Globus pallidus (tissue), 1 donor: ENCODE measurements around the gene KCNMA1.
"Not testable (repeated sequence)": the region's sequence is repeated elsewhere in the genome, so short reads cannot be mapped to it uniquely, and the experiment has no call there.

Experiments used
- DNase-seq: peaks from one replicate; pipeline ENCODE4 v3.0.0-alpha.2; 2015; ENCODE audit warnings: low spot score

KCNMA1 gene

GRCh38 chr10:77637532-77638320 lies at the start of gene KCNMA1:
KCNMA1 (minus strand) TSS chr10:77637808.
- DNase-seq, result no peak

GRCh38 chr10:77686650-77687417 lies 49.2 kb upstream of the KCNMA1 start:
- no peak for DNase-seq

- no peak for DNase-seq
These were observed 48.5 kb upstream of the KCNMA1 start for GRCh38 chr10:77686096-77686495.

- no peak for DNase-seq
These were observed 47.8 kb upstream of the KCNMA1 start for GRCh38 chr10:77685432-77685831.

DNA sequence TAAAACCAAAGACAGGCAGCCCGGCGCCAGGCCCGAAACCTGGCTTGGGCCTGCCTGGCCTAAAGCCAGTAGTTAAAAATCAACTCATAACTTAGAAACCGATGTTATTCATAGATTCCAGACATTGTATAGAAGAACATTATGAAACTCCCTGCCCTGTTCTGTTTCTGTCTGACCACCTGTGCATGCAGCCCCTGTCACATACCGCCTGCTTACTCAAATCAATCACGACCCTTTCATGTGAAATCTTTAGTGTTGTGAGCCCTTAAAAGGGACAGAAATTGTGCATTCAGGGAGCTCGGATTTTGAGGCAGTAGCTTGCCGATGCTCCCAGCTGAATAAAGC lies 45.5 kb upstream of the KCNMA1 start:
- DNase-seq, result not testable (repeated sequence)

DNA sequence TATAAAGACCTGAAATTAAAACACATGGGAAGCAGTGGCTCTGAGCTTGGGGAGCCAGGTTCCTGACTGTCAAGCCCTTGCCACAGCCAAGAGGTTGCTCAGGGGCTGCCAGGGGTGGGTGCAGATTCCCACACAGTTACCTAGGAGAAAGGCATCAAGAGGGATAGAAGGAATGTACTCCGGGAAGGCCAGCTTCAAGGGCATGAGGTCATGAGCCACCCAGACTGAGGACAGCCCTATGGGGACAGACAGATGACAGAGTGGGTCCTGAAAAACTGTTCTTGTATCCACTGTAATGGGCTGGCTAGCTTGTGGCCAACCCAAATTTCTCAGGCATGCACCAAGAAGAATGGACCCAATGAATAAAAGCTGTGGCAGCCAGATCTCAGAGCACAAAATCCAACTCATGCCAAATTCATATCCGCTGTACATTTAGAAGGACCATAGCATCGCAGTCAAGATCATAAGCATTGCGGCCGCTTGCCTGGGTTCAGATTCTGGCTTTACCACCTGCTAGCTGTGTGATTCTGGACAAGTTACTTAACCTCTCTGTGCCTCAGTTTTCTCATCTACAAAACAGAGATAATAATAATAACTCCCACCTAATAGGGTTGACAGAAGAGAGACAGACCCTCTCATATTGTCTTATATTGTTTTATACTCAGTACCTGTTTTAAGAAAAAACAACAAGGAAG lies 44.9 kb upstream of the KCNMA1 start:
- DNase-seq, result no peak

DNA sequence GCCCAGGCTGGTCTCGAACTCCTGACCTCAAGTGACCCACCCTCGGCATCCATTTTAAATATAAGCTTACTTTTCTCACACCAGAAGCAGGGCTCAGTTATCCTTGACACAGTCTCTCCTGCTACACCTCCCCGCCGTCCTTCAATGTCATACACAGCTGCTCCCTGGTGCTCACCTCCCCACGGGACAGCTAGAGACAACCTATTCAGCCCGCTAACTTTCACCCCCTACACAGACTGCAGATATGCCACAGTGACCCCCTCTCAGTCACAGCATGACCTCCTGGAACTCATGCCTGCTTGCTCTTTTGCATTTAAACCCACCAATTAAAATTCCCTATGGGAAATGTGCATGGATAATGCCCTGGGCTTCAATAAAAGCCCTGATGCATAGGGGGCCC lies 44.2 kb upstream of the KCNMA1 start:
- no peak for DNase-seq

DNA sequence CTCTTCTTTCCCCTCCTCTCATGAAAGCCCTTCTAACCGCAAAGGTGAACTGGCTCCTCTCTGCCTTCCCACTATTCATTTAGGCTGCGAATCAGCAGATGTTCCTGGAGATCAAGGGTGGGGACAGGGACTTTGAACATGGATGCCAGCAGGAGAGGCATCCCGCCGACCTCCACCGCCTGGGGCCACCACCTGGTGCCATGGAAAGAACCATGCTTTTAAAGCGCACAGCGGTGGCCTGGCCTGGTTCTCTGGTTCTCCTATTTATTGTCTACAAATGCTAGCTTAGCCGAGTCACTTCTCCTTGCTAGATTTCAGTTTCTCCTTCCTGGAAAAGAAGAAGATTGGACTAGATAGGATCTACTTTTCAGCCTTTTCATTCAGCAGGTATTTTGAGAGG lies 43.2 kb upstream of the KCNMA1 start:
- no peak for DNase-seq

DNA sequence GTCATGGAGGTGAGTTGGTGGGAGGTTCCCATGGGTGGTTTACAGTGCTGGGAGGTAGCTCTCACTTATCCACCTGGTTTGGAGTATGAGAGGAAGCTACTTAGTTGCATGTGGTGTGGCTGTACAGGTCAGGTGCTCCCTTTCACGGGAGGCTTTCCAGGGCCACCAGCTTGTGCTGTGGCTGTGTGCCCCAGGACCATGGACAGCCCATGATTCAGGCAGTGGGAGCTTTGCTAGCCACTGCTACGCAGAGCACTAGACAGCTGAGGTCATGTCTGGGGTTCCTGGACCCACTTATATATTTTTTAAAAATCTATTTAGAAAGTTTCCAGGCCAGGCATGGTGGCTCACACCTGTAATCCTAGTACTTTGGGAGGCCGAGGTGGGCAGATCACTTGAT lies 42.5 kb upstream of the KCNMA1 start:
- DNase-seq, result no peak

DNA sequence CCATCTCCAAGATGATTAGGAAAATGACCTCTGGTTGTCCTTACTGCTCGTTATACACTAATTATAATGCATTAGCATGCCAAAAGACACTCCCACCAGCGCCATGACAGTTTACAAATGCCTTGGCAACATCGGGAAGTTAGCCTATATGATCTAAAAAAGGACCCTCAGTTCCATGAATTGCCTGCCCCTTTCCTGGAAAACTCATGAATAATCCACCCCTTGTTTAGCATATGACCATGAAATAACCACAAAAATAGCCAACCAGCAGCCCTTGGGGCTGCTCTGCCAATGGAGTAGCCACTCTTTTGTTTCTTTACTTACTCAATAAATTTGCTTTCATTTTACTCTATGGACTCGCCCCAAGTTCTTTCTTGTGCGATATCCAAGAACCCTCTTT lies 41.6 kb upstream of the KCNMA1 start:
- DNase-seq, result no peak

DNA sequence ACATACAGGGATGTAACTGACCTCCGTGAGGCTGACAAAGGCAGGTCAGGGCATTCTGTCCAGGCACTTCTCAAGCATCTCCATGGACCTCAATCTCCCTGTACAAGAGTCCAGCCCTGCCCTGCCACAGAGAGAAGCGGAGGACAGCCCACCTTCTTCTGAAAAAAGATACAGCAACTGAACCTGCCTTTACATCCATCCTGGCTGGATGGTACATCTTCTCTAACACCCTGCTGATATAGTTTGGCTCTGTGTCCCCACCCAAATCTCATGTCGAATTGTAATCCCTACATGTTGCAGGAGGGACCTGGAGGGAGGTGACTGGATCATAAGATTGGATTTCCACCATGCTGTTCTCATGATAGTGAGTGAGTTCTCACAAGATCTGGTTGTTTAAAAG lies 40.5 kb upstream of the KCNMA1 start:
- no peak for DNase-seq

GRCh38 chr10:77675347-77675746 lies 37.7 kb upstream of the KCNMA1 start:
- DNase-seq, result no peak

DNA sequence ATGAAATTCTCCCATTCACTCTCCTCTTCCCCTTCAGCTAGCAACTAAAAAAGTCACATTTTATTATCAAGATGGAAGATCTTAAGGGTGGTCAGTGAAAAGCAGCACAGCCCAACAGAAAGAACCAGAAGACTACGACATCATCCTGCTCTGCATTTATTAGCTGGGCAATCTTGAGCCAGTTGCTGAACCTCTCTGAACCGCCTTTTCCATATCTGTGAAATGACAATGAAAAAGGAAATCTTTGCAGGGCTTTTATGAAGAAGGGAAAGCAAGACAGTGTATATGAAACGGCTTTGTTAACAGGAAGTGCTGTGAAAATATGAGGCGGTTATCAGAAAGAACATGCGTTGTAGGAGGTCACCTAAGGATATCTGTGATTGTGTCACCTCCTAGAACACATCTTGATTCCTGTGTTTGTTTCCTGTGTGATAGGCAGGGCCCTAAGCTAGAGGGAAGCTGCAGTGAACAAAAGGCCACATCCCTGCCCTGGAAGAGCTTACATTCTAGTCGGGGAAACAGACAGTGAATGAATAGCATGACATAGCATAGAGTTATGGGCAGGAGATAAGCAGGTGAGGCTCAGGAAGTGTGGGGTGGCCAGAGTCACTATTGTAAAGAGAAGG lies 36.0 kb upstream of the KCNMA1 start:
- no peak for DNase-seq

- no peak for DNase-seq
These were observed 35.5 kb upstream of the KCNMA1 start for GRCh38 chr10:77673101-77673500.

- DNase-seq, result no peak
These were observed 34.1 kb upstream of the KCNMA1 start for GRCh38 chr10:77671594-77672252.

DNA sequence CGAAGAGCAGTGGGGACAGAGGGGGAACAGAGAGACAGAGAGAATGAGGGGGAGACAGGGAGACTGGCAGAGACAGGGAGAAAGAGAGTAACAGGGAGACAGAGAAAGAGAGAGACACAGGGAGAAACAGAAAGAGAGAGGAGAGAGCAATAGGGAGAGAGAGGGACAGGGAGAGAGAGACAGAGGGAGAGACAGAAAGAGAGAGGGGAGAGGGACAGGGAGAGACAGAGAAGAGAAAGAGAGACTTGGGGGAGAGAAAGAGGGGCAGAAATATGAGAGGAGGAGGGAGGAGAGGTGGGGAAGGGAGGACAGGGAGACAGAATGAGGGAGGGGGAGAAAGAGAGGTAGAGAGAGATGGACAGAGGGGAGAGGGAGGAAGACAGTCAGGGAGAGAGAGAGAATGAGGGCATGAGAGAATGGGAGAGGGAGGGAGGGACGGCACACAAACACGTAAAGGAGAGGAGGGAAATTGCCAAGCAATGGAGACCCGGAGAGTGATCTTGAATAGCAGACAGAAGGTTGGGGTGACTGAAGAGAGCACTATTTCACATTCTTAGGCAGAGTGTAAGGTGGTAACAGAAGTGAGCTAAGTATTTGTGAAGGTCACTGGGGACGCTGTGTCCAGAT lies 33.3 kb upstream of the KCNMA1 start:
- no peak for DNase-seq

DNA sequence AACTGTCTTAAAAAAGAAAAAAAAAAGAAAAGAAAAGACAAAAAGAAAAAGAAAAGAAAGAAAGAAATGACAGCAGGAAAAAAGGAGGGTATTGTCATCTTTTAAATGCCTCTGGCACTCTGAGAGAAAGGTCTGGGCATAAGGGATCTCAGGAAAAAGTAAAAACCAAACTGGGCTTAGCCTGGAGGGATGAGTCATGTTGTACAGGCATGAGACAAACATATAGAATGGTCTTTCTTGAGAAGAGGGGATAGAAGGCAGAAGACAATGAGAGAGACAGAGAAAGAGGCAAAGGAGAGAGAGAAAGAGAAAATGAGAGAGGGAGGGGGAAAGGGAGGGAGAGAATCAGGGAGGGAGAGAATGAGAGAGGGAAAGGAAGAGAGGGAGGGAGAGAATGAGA lies 32.3 kb upstream of the KCNMA1 start:
- DNase-seq, result no peak

GRCh38 chr10:77667426-77668324 lies 30.1 kb upstream of the KCNMA1 start:
- no peak for DNase-seq

GRCh38 chr10:77666821-77667220 lies 29.2 kb upstream of the KCNMA1 start:
- no peak for DNase-seq

- no peak for DNase-seq
These were observed 27.1 kb upstream of the KCNMA1 start for GRCh38 chr10:77664696-77665095.
